GM12878 (cell line): ENCODE data around the gene GAD2. TPM values are rescaled to one million over a fixed set of nuclear protein-coding genes. Genes with fewer than 3 reads are reported as not detected.

Experiments used
- ATF7 ChIP-seq: fragments of 450-650 bp; IDR thresholded peaks from 2 replicates; pipeline ENCODE4 v1.6.1; 2016; ENCODE audit warnings: low read depth, mild to moderate bottlenecking
- CHD1 ChIP-seq: IDR thresholded peaks from 2 replicates; pipeline ENCODE4 v1.6.1; 2012; ENCODE audit warnings: low read depth, low read length, improper control_type of control experiment
- CHD2 ChIP-seq: IDR thresholded peaks from 2 replicates; pipeline ENCODE4 v1.6.1; 2011; ENCODE audit warnings: low read depth, low read length, improper control_type of control experiment, borderline replicate concordance
- MEF2B ChIP-seq: fragments of 450-650 bp; IDR thresholded peaks from 2 replicates; pipeline ENCODE4 v1.6.1; 2018; ENCODE audit warnings: mild to moderate bottlenecking, moderate library complexity; ENCODE audit not compliant: partially characterized antibody, poor library complexity, severe bottlenecking
- NBN ChIP-seq: fragments of 450-650 bp; IDR thresholded peaks from 2 replicates; pipeline ENCODE4 v1.6.1; 2016
- NR2C1 ChIP-seq: fragments of 450-650 bp; IDR thresholded peaks from 2 replicates; pipeline ENCODE4 v1.6.1; 2017; ENCODE audit warnings: antibody characterized with exemption, mild to moderate bottlenecking, moderate library complexity
- SIN3A ChIP-seq: IDR thresholded peaks from 2 replicates; pipeline ENCODE4 v1.6.1; 2012; ENCODE audit warnings: low read depth, low read length, improper control_type of control experiment
- TARDBP ChIP-seq: IDR thresholded peaks from 2 replicates; pipeline ENCODE4 v1.6.1; 2016; ENCODE audit warnings: borderline replicate concordance
- TCF7 ChIP-seq: IDR thresholded peaks from 2 replicates; pipeline ENCODE4 v1.6.1; 2014; ENCODE audit warnings: antibody characterized with exemption, borderline replicate concordance
- ZNF24 ChIP-seq: fragments of 450-650 bp; IDR thresholded peaks from 2 replicates; pipeline ENCODE4 v1.6.1; 2017; ENCODE audit warnings: antibody characterized with exemption, mild to moderate bottlenecking
- ZNF622 ChIP-seq: fragments of 450-650 bp; IDR thresholded peaks from 2 replicates; pipeline ENCODE4 v1.6.1; 2017; ENCODE audit warnings: mild to moderate bottlenecking, inconsistent platforms
- polyA plus RNA-seq, 11 experiments: library from polyadenylated mRNA; depleted of rRNA in 4 of 11; unstranded in 6 of 11; stranded (reverse) in 5 of 11; fragments of >200 nt; fragmentation: Nextera tagmentation in 4 of 11; fragmentation: Illumina TruSeq in 1 of 11; extraction: Ambion mirVana in 4 of 11; extraction: Trizol in 1 of 11; gene quantifications; 1 replicate in 1 of 11; 2 replicates in 10 of 11; pipeline versions ENCODE4 v1.2.1 to v1.2.3, GENCODE V29; 2011 to 2016; ENCODE audit warnings: inconsistent platforms in 2 of 11, missing spikeins in 2 of 11, low read depth in 1 of 11
- total RNA-seq, 4 experiments: library from RNA; depleted of rRNA in 3 of 4; stranded (reverse); fragments of >200 nt in 3 of 4; fragmentation: Illumina TruSeq in 1 of 4; extraction: Trizol in 1 of 4; gene quantifications; 2 replicates each; pipeline versions ENCODE4 v1.2.1 to v1.2.3, GENCODE V29; 2013 to 2021
- TF ChIP-seq, protein P1 (sequence below): fragments of 450-650 bp; IDR thresholded peaks from 2 replicates; pipeline ENCODE4 v1.6.1; 2016; ENCODE audit warnings: mild to moderate bottlenecking
- TF ChIP-seq, protein P2 (sequence below): fragments of 450-650 bp; IDR thresholded peaks from 2 replicates; pipeline ENCODE4 v1.6.1; 2016; ENCODE audit warnings: mild to moderate bottlenecking
- TF ChIP-seq, protein P3 (sequence below): IDR thresholded peaks from 2 replicates; pipeline ENCODE4 v1.6.1; 2011; ENCODE audit warnings: borderline replicate concordance, low read depth, mild to moderate bottlenecking, moderate library complexity, low read length; ENCODE audit not compliant: insufficient read depth, poor library complexity, severe bottlenecking

Gene GAD2
- total and polyA plus RNA-seq, 10 of the 15 experiments (the other 5 are each of a cell fraction or from before 2014, with no cell fraction given), result not detected

DNA sequence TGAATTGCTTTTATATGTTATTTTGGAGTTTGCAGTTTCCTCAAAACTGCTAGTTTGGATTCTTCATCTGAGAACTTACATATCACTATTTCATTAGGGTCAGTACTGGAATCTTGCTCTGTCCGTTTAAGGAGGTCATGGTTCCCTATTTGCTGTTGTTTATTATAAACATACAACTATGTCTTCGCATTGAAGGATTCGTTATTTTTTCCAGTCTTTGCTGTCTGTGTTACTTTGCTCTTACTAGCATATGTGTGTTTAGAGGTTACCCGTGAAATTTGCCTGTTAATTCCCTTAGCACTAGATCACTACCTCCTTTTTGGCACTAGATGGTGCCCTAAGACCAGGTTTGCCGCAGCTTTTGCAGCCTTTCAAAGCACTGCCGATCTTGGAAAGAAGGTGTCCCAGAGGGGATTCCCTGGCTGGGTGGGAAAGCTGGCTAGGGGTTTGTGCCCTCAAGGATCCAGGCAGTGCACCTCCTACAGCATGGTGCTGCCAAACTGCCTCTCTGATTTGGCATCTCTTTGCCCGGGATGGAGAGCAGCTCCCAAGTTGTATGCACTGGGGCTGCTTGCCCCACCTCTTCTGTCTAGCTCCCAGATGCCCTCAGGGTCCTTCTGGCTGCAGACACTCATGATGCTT is 118.5 kb downstream of the GAD2 start (continued):
- TF ChIP-seq, protein P1, sequence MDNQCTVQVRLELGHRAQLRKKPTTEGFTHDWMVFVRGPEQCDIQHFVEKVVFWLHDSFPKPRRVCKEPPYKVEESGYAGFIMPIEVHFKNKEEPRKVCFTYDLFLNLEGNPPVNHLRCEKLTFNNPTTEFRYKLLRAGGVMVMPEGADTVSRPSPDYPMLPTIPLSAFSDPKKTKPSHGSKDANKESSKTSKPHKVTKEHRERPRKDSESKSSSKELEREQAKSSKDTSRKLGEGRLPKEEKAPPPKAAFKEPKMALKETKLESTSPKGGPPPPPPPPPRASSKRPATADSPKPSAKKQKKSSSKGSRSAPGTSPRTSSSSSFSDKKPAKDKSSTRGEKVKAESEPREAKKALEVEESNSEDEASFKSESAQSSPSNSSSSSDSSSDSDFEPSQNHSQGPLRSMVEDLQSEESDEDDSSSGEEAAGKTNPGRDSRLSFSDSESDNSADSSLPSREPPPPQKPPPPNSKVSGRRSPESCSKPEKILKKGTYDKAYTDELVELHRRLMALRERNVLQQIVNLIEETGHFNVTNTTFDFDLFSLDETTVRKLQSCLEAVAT, result no peak; the same call in 1 of the 2 replicates
- TF ChIP-seq CHD2 (no peak), TARDBP (0 out of 2 replicates have a peak, but pooled peaks have one; percentile 47), MEF2B (no peak), ZNF622 (no peak), TCF7 (no peak), NR2C1 (no peak), ATF7 (no peak), NBN (peak; percentile 63; the same call in 1 of the 2 replicates), CHD1 (no peak), ZNF24 (no peak), SIN3A (no peak)
- TF ChIP-seq, protein P2, sequence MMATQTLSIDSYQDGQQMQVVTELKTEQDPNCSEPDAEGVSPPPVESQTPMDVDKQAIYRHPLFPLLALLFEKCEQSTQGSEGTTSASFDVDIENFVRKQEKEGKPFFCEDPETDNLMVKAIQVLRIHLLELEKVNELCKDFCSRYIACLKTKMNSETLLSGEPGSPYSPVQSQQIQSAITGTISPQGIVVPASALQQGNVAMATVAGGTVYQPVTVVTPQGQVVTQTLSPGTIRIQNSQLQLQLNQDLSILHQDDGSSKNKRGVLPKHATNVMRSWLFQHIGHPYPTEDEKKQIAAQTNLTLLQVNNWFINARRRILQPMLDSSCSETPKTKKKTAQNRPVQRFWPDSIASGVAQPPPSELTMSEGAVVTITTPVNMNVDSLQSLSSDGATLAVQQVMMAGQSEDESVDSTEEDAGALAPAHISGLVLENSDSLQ, result no peak
- TF ChIP-seq, protein P3, sequence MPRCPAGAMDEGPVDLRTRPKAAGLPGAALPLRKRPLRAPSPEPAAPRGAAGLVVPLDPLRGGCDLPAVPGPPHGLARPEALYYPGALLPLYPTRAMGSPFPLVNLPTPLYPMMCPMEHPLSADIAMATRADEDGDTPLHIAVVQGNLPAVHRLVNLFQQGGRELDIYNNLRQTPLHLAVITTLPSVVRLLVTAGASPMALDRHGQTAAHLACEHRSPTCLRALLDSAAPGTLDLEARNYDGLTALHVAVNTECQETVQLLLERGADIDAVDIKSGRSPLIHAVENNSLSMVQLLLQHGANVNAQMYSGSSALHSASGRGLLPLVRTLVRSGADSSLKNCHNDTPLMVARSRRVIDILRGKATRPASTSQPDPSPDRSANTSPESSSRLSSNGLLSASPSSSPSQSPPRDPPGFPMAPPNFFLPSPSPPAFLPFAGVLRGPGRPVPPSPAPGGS, result no peak
